Endothelial cell of umbilical vein (primary cell): ENCODE data around the gene GSN.

ENCODE experiments used
- CTCF ChIP-seq, 2 donors: IDR thresholded peaks; 1 replicate in 1 of 2; 2 replicates in 1 of 2; pipeline ENCODE4 v1.5.1; 2011; ENCODE audit warnings: low read length in 2 of 2, mild to moderate bottlenecking in 2 of 2, moderate library complexity in 2 of 2, control low read depth in 1 of 2, inconsistent platforms in 1 of 2, low read depth in 1 of 2; ENCODE audit not compliant: insufficient read depth in 1 of 2; ENCODE audit errors: extremely low read depth in 1 of 2
- EZH2 ChIP-seq: IDR thresholded peaks from 2 replicates; pipeline ENCODE4 v1.6.1; 2012; ENCODE audit warnings: borderline replicate concordance, low read depth, mild to moderate bottlenecking, moderate library complexity, low read length, inconsistent platforms; ENCODE audit not compliant: severe bottlenecking
- POLR2A ChIP-seq: IDR thresholded peaks from 2 replicates; pipeline ENCODE4 v1.6.1; 2012; ENCODE audit warnings: low read depth, mild to moderate bottlenecking, control low read depth, low read length
- POLR2AphosphoS5 ChIP-seq: IDR thresholded peaks from 2 replicates; pipeline ENCODE4 v1.6.1; 2012; ENCODE audit warnings: low read depth, mild to moderate bottlenecking, control low read depth, low read length, moderate library complexity; ENCODE audit not compliant: insufficient read depth

- TF ChIP-seq POLR2A (no peak), EZH2 (no peak), CTCF (IDR thresholded peaks at IDR 0.05; ENCODE audit: extremely low read depth in 1 of 2, insufficient read depth in 1 of 2, low read depth in 1 of 2, low read length in 2 of 2) (no peak), POLR2AphosphoS5 (no peak)
Observed at GRCh38 chr9:121312169-121312568, 44.2 kb downstream of the GSN start.
